ENCODE measurements around the gene SNX18.

Gene SNX18

GRCh38 chr5:54521856-54522479 is 4.4 kb downstream of the SNX18 start:
- DNase-seq (ENCODE audit: insufficient read length), result no peak
- TF ChIP-seq TAF1 (IDR thresholded peaks at IDR 0.05; ENCODE audit: borderline replicate concordance, low read depth, low read length) (no peak), POLR2AphosphoS5 (IDR thresholded peaks at IDR 0.05; ENCODE audit: low read depth, low read length) (no peak), POLR2A (IDR thresholded peaks at IDR 0.05; ENCODE audit: low read depth, low read length) (no peak)
- FAIRE-seq, result no peak

- no peak for FAIRE-seq
- TF ChIP-seq TAF1 (IDR thresholded peaks at IDR 0.05; ENCODE audit: borderline replicate concordance, low read depth, low read length), result no peak
- TF ChIP-seq POLR2AphosphoS5 (IDR thresholded peaks at IDR 0.05; ENCODE audit: low read depth, low read length), result no peak
- no peak for TF ChIP-seq POLR2A (IDR thresholded peaks at IDR 0.05; ENCODE audit: low read depth, low read length)
- DNase-seq (ENCODE audit: insufficient read length), result no peak
These were observed 6.0 kb downstream of the SNX18 start for GRCh38 chr5:54523534-54523933.

GRCh38 chr5:54524082-54524481 is 6.5 kb downstream of the SNX18 start:
- FAIRE-seq, result no peak
- no peak for DNase-seq (ENCODE audit: insufficient read length)
- TF ChIP-seq TAF1 (IDR thresholded peaks at IDR 0.05; ENCODE audit: borderline replicate concordance, low read depth, low read length) (no peak), POLR2AphosphoS5 (IDR thresholded peaks at IDR 0.05; ENCODE audit: low read depth, low read length) (no peak), POLR2A (IDR thresholded peaks at IDR 0.05; ENCODE audit: low read depth, low read length) (no peak)

- FAIRE-seq, result no peak
- DNase-seq (ENCODE audit: insufficient read length), result no peak
- TF ChIP-seq POLR2AphosphoS5 (IDR thresholded peaks at IDR 0.05; ENCODE audit: low read depth, low read length) (no peak), POLR2A (IDR thresholded peaks at IDR 0.05; ENCODE audit: low read depth, low read length) (no peak), TAF1 (IDR thresholded peaks at IDR 0.05; ENCODE audit: borderline replicate concordance, low read depth, low read length) (no peak)
These were observed 7.1 kb downstream of the SNX18 start for GRCh38 chr5:54524704-54525103.

- FAIRE-seq (no peak), DNase-seq (ENCODE audit: insufficient read length) (no peak)
- no peak for TF ChIP-seq POLR2AphosphoS5 (IDR thresholded peaks at IDR 0.05; ENCODE audit: low read depth, low read length)
- no peak for TF ChIP-seq POLR2A (IDR thresholded peaks at IDR 0.05; ENCODE audit: low read depth, low read length)
These were observed 7.7 kb downstream of the SNX18 start for GRCh38 chr5:54525261-54525660.

- no peak for TF ChIP-seq POLR2A (IDR thresholded peaks at IDR 0.05; ENCODE audit: low read depth, low read length)
- TF ChIP-seq POLR2AphosphoS5 (IDR thresholded peaks at IDR 0.05; ENCODE audit: low read depth, low read length), result no peak
- no peak for TF ChIP-seq TAF1 (IDR thresholded peaks at IDR 0.05; ENCODE audit: borderline replicate concordance, low read depth, low read length)
- no peak for FAIRE-seq
- DNase-seq (ENCODE audit: insufficient read length), result no peak
These were observed 8.1 kb downstream of the SNX18 start for GRCh38 chr5:54525692-54526091.

GRCh38 chr5:54526604-54527288 is 9.2 kb downstream of the SNX18 start:
- FAIRE-seq, result no peak
- DNase-seq (ENCODE audit: insufficient read length), result no peak
- TF ChIP-seq POLR2AphosphoS5 (IDR thresholded peaks at IDR 0.05; ENCODE audit: low read depth, low read length), result no peak
- no peak for TF ChIP-seq TAF1 (IDR thresholded peaks at IDR 0.05; ENCODE audit: borderline replicate concordance, low read depth, low read length)
- no peak for TF ChIP-seq POLR2A (IDR thresholded peaks at IDR 0.05; ENCODE audit: low read depth, low read length)

GRCh38 chr5:54528633-54529209 is 11.2 kb downstream of the SNX18 start:
- no peak for FAIRE-seq
- TF ChIP-seq POLR2AphosphoS5 (IDR thresholded peaks at IDR 0.05; ENCODE audit: low read depth, low read length), result no peak
- no peak for TF ChIP-seq TAF1 (IDR thresholded peaks at IDR 0.05; ENCODE audit: borderline replicate concordance, low read depth, low read length)
- TF ChIP-seq POLR2A (IDR thresholded peaks at IDR 0.05; ENCODE audit: low read depth, low read length), result no peak

GRCh38 chr5:54529565-54529964 is 12.0 kb downstream of the SNX18 start:
- FAIRE-seq, result no peak
- no peak for TF ChIP-seq POLR2A (IDR thresholded peaks at IDR 0.05; ENCODE audit: low read depth, low read length)
- no peak for TF ChIP-seq POLR2AphosphoS5 (IDR thresholded peaks at IDR 0.05; ENCODE audit: low read depth, low read length)
- TF ChIP-seq TAF1 (IDR thresholded peaks at IDR 0.05; ENCODE audit: borderline replicate concordance, low read depth, low read length), result no peak
- no peak for DNase-seq (ENCODE audit: insufficient read length)

More at GRCh38 chr5:54528633-54529209, 11.2 kb downstream of the SNX18 start:
- no peak for DNase-seq (ENCODE audit: insufficient read length)

GRCh38 chr5:54531546-54531945 is 14.0 kb downstream of the SNX18 start:
- TF ChIP-seq TAF1 (IDR thresholded peaks at IDR 0.05; ENCODE audit: borderline replicate concordance, low read depth, low read length) (no peak), POLR2A (IDR thresholded peaks at IDR 0.05; ENCODE audit: low read depth, low read length) (no peak), POLR2AphosphoS5 (IDR thresholded peaks at IDR 0.05; ENCODE audit: low read depth, low read length) (no peak)
- DNase-seq (ENCODE audit: insufficient read length) (no peak), FAIRE-seq (no peak)

- TF ChIP-seq POLR2A (IDR thresholded peaks at IDR 0.05; ENCODE audit: low read depth, low read length) (no peak), TAF1 (IDR thresholded peaks at IDR 0.05; ENCODE audit: borderline replicate concordance, low read depth, low read length) (no peak), POLR2AphosphoS5 (IDR thresholded peaks at IDR 0.05; ENCODE audit: low read depth, low read length) (no peak)
- no peak for FAIRE-seq
- DNase-seq (ENCODE audit: insufficient read length), result no peak
These were observed 16.1 kb downstream of the SNX18 start for GRCh38 chr5:54533541-54534190.

Measured in GM12892 (cell line).